K562 (cell line): ENCODE results near the gene RABL6. TPM values are rescaled to one million over a fixed set of nuclear protein-coding genes. Genes with fewer than 3 reads are reported as not detected.

ENCODE experiments used
- ADNP ChIP-seq: fragments of 200-800 bp; sonication (Bioruptor generic); IDR thresholded peaks from 2 replicates; pipeline ENCODE4 v1.6.1; 2016; ENCODE audit warnings: missing genetic modification characterization, missing compliant biosample characterization
- ASH1L ChIP-seq: fragments of 450-650 bp; IDR thresholded peaks from 2 replicates; pipeline ENCODE4 v1.6.1; 2018; ENCODE audit warnings: borderline replicate concordance, mild to moderate bottlenecking, low read depth; ENCODE audit not compliant: partially characterized antibody
- ATF6 ChIP-seq: sonication (generic); formaldehyde crosslinking; IDR thresholded peaks from 2 replicates; pipeline ENCODE4 v1.4.0; 2020; ENCODE audit warnings: mild to moderate bottlenecking, missing genetic modification reagents
- C11orf30 ChIP-seq: fragments of 450-650 bp; IDR thresholded peaks from 2 replicates; pipeline ENCODE4 v1.6.1; 2016; ENCODE audit warnings: low read depth, mild to moderate bottlenecking
- CBFA2T3 ChIP-seq: fragments of 450-650 bp; IDR thresholded peaks from 2 replicates; pipeline ENCODE4 v1.6.1; 2017
- E2F4 ChIP-seq: sonication (generic); formaldehyde crosslinking; IDR thresholded peaks from 2 replicates; pipeline ENCODE4 v1.8.0; 2022; ENCODE audit warnings: mild to moderate bottlenecking, low read depth, missing genetic modification reagents
- ELF2 ChIP-seq: fragments of 250-450 bp; sonication (Bioruptor Pico); IDR thresholded peaks from 2 replicates; pipeline ENCODE4 v1.5.0; 2021; ENCODE audit warnings: mild to moderate bottlenecking
- FOS ChIP-seq: IDR thresholded peaks from 3 replicates; pipeline ENCODE4 v1.6.1; 2011; ENCODE audit not compliant: insufficient read length; ENCODE audit errors: extremely low read depth
- KAT8 ChIP-seq: fragments of 450-650 bp; IDR thresholded peaks from 2 replicates; pipeline ENCODE4 v1.6.1; 2016; ENCODE audit warnings: low read depth, mild to moderate bottlenecking
- NFE2 ChIP-seq: IDR thresholded peaks from 2 replicates; pipeline ENCODE4 v1.6.1; 2014; ENCODE audit warnings: antibody characterized with exemption, low read depth
- NR2F6 ChIP-seq: fragments of 450-650 bp; formaldehyde crosslinking; IDR thresholded peaks from 2 replicates; pipeline ENCODE4 v1.4.0; 2020; ENCODE audit warnings: mild to moderate bottlenecking
- NR3C1 ChIP-seq: sonication (generic); formaldehyde crosslinking; IDR thresholded peaks from 2 replicates; pipeline ENCODE4 v1.8.1; 2022; ENCODE audit warnings: missing genetic modification reagents
- SMAD1 ChIP-seq: fragments of 150-350 bp; IDR thresholded peaks from 2 replicates; pipeline ENCODE4 v1.6.1; 2014; ENCODE audit warnings: low read length, low read depth; ENCODE audit not compliant: partially characterized antibody
- TCFL5 ChIP-seq: fragments of 250-450 bp; sonication (Bioruptor Pico); conservative IDR thresholded peaks from 2 replicates; pipeline ENCODE4 v1.6.1; 2021; ENCODE audit warnings: mild to moderate bottlenecking, moderate library complexity, matching md5 sums
- TOE1 ChIP-seq, 2 experiments: fragments of 450-650 bp in 1 of 2; sonication (generic) in 1 of 2; formaldehyde crosslinking in 1 of 2; IDR thresholded peaks; 2 replicates each; pipeline versions ENCODE4 v1.7.1 to v1.8.0; 2016 to 2022; ENCODE audit warnings: borderline replicate concordance in 2 of 2, mild to moderate bottlenecking in 2 of 2, antibody characterized with exemption in 1 of 2, inconsistent platforms in 1 of 2, low read depth in 1 of 2, missing genetic modification reagents in 1 of 2, moderate library complexity in 1 of 2
- ZNF79 ChIP-seq: fragments of 250-450 bp; sonication (Bioruptor Pico); IDR thresholded peaks from 2 replicates; pipeline ENCODE4 v1.4.0; 2020; ENCODE audit warnings: low read depth, mild to moderate bottlenecking, moderate library complexity
- ZZZ3 ChIP-seq: fragments of 450-650 bp; IDR thresholded peaks from 2 replicates; pipeline ENCODE4 v1.6.1; 2016; ENCODE audit warnings: antibody characterized with exemption, mild to moderate bottlenecking, moderate library complexity
- polyA plus RNA-seq, 8 experiments: library from polyadenylated mRNA; depleted of rRNA in 4 of 8; stranded (reverse) in 5 of 8; unstranded in 3 of 8; fragments of >200 nt; fragmentation: Nextera tagmentation in 2 of 8; fragmentation: Illumina TruSeq in 1 of 8; extraction: Ambion mirVana in 2 of 8; extraction: Trizol in 1 of 8; gene quantifications; 2 replicates each; pipeline versions ENCODE4 v1.2.1 to v1.2.3, GENCODE V29; 2011 to 2014; ENCODE audit warnings: inconsistent platforms in 1 of 8, missing spikeins in 1 of 8
- total RNA-seq, 7 experiments: library from RNA; depleted of rRNA in 6 of 7; stranded (reverse); fragments of >200 nt in 6 of 7; fragmentation: Illumina TruSeq in 2 of 7; extraction: Trizol in 2 of 7; gene quantifications; 2 replicates each; pipeline versions ENCODE4 v1.2.1 to v1.2.3, GENCODE V29; 2011 to 2021; ENCODE audit warnings: low replicate concordance in 1 of 7
- TF ChIP-seq, protein P1 (sequence below): sonication (generic); formaldehyde crosslinking; IDR thresholded peaks from 2 replicates; pipeline ENCODE4 v1.8.0; 2022; ENCODE audit warnings: mild to moderate bottlenecking, missing genetic modification reagents

Gene RABL6
- total and polyA plus RNA-seq, 9 of the 15 experiments (the other 6 are each of a cell fraction or from before 2014, with no cell fraction given) = 5.6 to 181 (median 84.5) TPM

DNA sequence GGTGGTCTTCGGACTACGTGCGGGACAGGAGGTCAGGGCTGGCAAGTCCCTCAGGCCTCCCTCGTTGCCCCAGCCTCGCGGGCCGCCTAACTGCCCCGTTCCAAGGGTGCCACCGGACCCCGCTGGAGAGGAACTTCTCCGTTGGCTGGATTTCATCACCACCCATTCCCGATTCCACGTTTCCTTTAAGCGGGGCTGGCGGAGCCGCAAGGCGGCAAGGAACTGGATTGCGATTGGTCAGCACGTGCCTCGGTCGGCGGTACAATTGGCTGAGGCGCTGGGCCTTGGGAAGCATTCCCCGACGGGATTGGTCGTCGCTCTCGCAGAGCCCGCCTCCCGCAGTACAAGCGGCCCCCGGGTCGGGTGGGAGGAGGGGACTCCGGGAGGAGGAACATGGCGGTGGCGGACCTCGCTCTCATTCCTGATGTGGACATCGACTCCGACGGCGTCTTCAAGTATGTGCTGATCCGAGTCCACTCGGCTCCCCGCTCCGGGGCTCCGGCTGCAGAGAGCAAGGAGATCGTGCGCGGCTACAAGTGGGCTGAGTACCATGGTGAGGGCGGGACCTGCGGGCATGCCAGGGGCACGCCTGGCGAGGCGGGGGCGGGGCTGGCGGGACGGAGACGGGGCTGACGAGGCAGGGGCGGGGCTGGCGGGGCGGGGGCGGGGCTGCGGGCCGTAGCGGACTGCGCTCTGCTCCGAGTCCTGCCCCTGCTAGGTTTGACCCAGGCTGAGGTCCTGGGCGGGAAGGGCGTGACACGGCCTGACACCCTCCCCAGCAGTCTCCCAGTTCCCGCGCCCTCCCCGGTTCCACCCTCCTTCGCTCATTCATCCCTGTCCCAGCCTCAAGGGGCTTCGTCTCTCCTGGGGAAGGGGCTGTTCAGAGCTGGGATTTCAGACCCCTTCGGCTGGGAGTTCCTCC, 41.6 kb downstream of the RABL6 start, which contains the start of gene PHPT1 (continued):
- TF ChIP-seq E2F4 (CRISPR knock-in tag) (0 out of 2 replicates have a peak, but pooled peaks have one; percentile 32), NR2F6 (no peak), ELF2 (CRISPR knock-in tag) (peak; percentile 65; the same call in 1 of the 2 replicates), ATF6 (peak; percentile 90; the same call in 1 of the 2 replicates), FOS (peak; percentile 99), NR3C1 (CRISPR knock-in tag) (no peak), KAT8 (no peak), NFE2 (no peak), C11orf30 (peak; percentile 78), TOE1 (IDR thresholded peaks at IDR 0.05; ENCODE audit: borderline replicate concordance) (peak; percentile 89), TOE1 (CRISPR knock-in tag; IDR thresholded peaks at IDR 0.05; ENCODE audit: borderline replicate concordance, low read depth) (no peak), CBFA2T3 (no peak), SMAD1 (no peak), ZNF79 (no peak), ADNP (tag) (no peak), ZZZ3 (no peak), TCFL5 (CRISPR knock-in tag) (no peak), ASH1L (peak; percentile 99)
- TF ChIP-seq, protein P1, sequence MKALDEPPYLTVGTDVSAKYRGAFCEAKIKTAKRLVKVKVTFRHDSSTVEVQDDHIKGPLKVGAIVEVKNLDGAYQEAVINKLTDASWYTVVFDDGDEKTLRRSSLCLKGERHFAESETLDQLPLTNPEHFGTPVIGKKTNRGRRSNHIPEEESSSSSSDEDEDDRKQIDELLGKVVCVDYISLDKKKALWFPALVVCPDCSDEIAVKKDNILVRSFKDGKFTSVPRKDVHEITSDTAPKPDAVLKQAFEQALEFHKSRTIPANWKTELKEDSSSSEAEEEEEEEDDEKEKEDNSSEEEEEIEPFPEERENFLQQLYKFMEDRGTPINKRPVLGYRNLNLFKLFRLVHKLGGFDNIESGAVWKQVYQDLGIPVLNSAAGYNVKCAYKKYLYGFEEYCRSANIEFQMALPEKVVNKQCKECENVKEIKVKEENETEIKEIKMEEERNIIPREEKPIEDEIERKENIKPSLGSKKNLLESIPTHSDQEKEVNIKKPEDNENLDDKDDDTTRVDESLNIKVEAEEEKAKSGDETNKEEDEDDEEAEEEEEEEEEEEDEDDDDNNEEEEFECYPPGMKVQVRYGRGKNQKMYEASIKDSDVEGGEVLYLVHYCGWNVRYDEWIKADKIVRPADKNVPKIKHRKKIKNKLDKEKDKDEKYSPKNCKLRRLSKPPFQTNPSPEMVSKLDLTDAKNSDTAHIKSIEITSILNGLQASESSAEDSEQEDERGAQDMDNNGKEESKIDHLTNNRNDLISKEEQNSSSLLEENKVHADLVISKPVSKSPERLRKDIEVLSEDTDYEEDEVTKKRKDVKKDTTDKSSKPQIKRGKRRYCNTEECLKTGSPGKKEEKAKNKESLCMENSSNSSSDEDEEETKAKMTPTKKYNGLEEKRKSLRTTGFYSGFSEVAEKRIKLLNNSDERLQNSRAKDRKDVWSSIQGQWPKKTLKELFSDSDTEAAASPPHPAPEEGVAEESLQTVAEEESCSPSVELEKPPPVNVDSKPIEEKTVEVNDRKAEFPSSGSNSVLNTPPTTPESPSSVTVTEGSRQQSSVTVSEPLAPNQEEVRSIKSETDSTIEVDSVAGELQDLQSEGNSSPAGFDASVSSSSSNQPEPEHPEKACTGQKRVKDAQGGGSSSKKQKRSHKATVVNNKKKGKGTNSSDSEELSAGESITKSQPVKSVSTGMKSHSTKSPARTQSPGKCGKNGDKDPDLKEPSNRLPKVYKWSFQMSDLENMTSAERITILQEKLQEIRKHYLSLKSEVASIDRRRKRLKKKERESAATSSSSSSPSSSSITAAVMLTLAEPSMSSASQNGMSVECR = peak; percentile 68
